ENCODE data around the gene TDO2. TPM values are rescaled to one million over a fixed set of nuclear protein-coding genes. Genes with fewer than 3 reads are reported as not detected.

TDO2 gene
- total and polyA plus RNA-seq, 2 donors (not counting 1 experiment from before 2014, with no cell fraction given), result 0.26 to 1.5 TPM

GRCh38 chr4:155935389-155935986, 32.0 kb downstream of the TDO2 start:
- Histone ChIP-seq H3K4me2 (ENCODE audit: extremely low read depth, insufficient read depth, low read length) (no peak overlapping the region), H3K9ac (ENCODE audit: insufficient read depth, low read length) (no peak overlapping the region), H3K4me3 (replicated peaks in 1 of 4; ENCODE audit: control extremely low read depth in 1 of 4, insufficient read depth in 1 of 4, low read depth in 3 of 4, low read length in 4 of 4) (no peak overlapping the region), H4K20me1 (ENCODE audit: control insufficient read depth, extremely low read depth, insufficient read depth, low read length) (no peaks in the 10 kb centered on the region), H2AFZ (ENCODE audit: low read length) (no peak overlapping the region), H3K27ac (ENCODE audit: insufficient read depth, low read length) (no peak overlapping the region), H3K79me2 (ENCODE audit: control insufficient read depth, insufficient read depth, low read length) (no peaks in the 10 kb centered on the region), H3K9me3 (ENCODE audit: control insufficient read depth, insufficient read depth, low read depth, low read length) (no peaks in the 10 kb centered on the region), H3K36me3 (ENCODE audit: control insufficient read depth, insufficient read depth, low read length) (no peaks in the 10 kb centered on the region), H3K27me3 (ENCODE audit: control insufficient read depth, insufficient read depth, low read length) (no peaks in the 10 kb centered on the region), H3K4me1 (ENCODE audit: control insufficient read depth, extremely low read depth, insufficient read depth, low read length) (no peaks in the 10 kb centered on the region)
- DNase-seq (ENCODE audit: low read depth in 2 of 2), result no peak
- TF ChIP-seq, protein P1, sequence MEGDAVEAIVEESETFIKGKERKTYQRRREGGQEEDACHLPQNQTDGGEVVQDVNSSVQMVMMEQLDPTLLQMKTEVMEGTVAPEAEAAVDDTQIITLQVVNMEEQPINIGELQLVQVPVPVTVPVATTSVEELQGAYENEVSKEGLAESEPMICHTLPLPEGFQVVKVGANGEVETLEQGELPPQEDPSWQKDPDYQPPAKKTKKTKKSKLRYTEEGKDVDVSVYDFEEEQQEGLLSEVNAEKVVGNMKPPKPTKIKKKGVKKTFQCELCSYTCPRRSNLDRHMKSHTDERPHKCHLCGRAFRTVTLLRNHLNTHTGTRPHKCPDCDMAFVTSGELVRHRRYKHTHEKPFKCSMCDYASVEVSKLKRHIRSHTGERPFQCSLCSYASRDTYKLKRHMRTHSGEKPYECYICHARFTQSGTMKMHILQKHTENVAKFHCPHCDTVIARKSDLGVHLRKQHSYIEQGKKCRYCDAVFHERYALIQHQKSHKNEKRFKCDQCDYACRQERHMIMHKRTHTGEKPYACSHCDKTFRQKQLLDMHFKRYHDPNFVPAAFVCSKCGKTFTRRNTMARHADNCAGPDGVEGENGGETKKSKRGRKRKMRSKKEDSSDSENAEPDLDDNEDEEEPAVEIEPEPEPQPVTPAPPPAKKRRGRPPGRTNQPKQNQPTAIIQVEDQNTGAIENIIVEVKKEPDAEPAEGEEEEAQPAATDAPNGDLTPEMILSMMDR (conservative IDR thresholded peaks at IDR 0.05 in 1 of 2, IDR thresholded peaks at IDR 0.05 in 1 of 2; ENCODE audit: low read depth in 1 of 2, low read length in 2 of 2), result no peak
- TF ChIP-seq EZH2 (IDR thresholded peaks at IDR 0.05; ENCODE audit: low read length, missing control alignments), result no peak

- no peak overlapping the region for H3K9ac ChIP-seq (ENCODE audit: insufficient read depth, low read length)
- H3K27ac ChIP-seq (ENCODE audit: insufficient read depth, low read length), result no peak overlapping the region
- H3K9me3 ChIP-seq (ENCODE audit: control insufficient read depth, insufficient read depth, low read depth, low read length), result no peaks in the 10 kb centered on the region
- H3K4me3 ChIP-seq (replicated peaks in 1 of 4; ENCODE audit: control extremely low read depth in 1 of 4, insufficient read depth in 1 of 4, low read depth in 3 of 4, low read length in 4 of 4), result no peak overlapping the region
- no peaks in the 10 kb centered on the region for H4K20me1 ChIP-seq (ENCODE audit: control insufficient read depth, extremely low read depth, insufficient read depth, low read length)
- no peak for DNase-seq (ENCODE audit: low read depth in 2 of 2)
- no peak for TF ChIP-seq EZH2 (IDR thresholded peaks at IDR 0.05; ENCODE audit: low read length, missing control alignments)
- TF ChIP-seq, protein P1 (conservative IDR thresholded peaks at IDR 0.05 in 1 of 2, IDR thresholded peaks at IDR 0.05 in 1 of 2; ENCODE audit: low read depth in 1 of 2, low read length in 2 of 2), result no peak
- no peaks in the 10 kb centered on the region for H3K79me2 ChIP-seq (ENCODE audit: control insufficient read depth, insufficient read depth, low read length)
- H2AFZ ChIP-seq (ENCODE audit: low read length), result no peak overlapping the region
- no peaks in the 10 kb centered on the region for H3K27me3 ChIP-seq (ENCODE audit: control insufficient read depth, insufficient read depth, low read length)
- no peaks in the 10 kb centered on the region for H3K4me1 ChIP-seq (ENCODE audit: control insufficient read depth, extremely low read depth, insufficient read depth, low read length)
- no peaks in the 10 kb centered on the region for H3K36me3 ChIP-seq (ENCODE audit: control insufficient read depth, insufficient read depth, low read length)
- no peak overlapping the region for H3K4me2 ChIP-seq (ENCODE audit: extremely low read depth, insufficient read depth, low read length)
Observed at GRCh38 chr4:155941085-155941790, 37.7 kb downstream of the TDO2 start.

DNA sequence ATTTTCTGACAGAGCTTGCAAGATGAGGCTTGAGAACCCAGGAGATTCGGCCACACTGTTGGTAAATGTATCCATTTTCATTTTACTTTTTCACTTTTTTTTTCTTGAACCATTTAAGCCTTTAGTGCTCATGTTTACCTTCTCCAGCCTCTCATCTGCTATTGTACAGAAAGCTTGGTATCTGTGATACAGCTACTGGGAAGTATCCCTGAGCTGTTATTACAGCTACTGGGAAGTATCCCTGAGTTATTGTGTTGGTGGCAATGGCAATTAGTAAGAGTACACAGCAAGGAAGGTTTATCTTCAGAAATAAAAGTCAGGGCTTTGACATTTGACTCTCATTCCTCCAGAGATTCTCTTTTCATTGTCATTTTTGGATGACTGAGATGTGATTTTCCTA, 38.3 kb downstream of the TDO2 start:
- Histone ChIP-seq H3K36me3 (ENCODE audit: control insufficient read depth, insufficient read depth, low read length) (no peaks in the 10 kb centered on the region), H3K4me3 (replicated peaks in 1 of 4; ENCODE audit: control extremely low read depth in 1 of 4, insufficient read depth in 1 of 4, low read depth in 3 of 4, low read length in 4 of 4) (no peak overlapping the region), H3K27me3 (ENCODE audit: control insufficient read depth, insufficient read depth, low read length) (no peaks in the 10 kb centered on the region), H3K79me2 (ENCODE audit: control insufficient read depth, insufficient read depth, low read length) (no peaks in the 10 kb centered on the region), H3K9ac (ENCODE audit: insufficient read depth, low read length) (no peak overlapping the region), H3K4me1 (ENCODE audit: control insufficient read depth, extremely low read depth, insufficient read depth, low read length) (no peaks in the 10 kb centered on the region), H3K27ac (ENCODE audit: insufficient read depth, low read length) (no peak overlapping the region), H3K4me2 (ENCODE audit: extremely low read depth, insufficient read depth, low read length) (no peak overlapping the region), H4K20me1 (ENCODE audit: control insufficient read depth, extremely low read depth, insufficient read depth, low read length) (no peaks in the 10 kb centered on the region), H2AFZ (ENCODE audit: low read length) (no peak overlapping the region), H3K9me3 (ENCODE audit: control insufficient read depth, insufficient read depth, low read depth, low read length) (no peaks in the 10 kb centered on the region)
- no peak for TF ChIP-seq EZH2 (IDR thresholded peaks at IDR 0.05; ENCODE audit: low read length, missing control alignments)
- TF ChIP-seq, protein P1 (conservative IDR thresholded peaks at IDR 0.05 in 1 of 2, IDR thresholded peaks at IDR 0.05 in 1 of 2; ENCODE audit: low read depth in 1 of 2, low read length in 2 of 2), result no peak
- no peak for DNase-seq (ENCODE audit: low read depth in 2 of 2)

All from fibroblast of lung (primary cell).